ENCODE data around the gene SPOCK1.

The SPOCK1 gene

DNA sequence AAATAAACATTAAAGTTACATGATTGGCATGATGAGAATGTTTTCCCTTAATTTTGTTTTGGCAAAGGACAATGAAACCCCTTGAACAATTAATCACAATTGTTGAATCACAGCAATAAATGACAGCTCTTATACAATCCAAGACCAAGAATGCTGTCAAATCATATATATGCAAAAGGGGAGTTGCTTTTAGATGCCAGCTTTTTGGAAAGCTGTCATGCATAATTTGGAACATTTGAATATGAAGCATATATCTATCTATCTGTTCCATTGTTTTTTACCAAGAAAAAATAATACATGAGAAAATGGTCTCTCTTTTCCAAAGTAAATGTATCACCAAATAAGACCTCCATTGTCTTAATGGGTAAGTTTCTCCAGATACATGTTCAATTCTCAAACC lies 44.5 kb downstream of the SPOCK1 start:
- TF ChIP-seq, protein P1, sequence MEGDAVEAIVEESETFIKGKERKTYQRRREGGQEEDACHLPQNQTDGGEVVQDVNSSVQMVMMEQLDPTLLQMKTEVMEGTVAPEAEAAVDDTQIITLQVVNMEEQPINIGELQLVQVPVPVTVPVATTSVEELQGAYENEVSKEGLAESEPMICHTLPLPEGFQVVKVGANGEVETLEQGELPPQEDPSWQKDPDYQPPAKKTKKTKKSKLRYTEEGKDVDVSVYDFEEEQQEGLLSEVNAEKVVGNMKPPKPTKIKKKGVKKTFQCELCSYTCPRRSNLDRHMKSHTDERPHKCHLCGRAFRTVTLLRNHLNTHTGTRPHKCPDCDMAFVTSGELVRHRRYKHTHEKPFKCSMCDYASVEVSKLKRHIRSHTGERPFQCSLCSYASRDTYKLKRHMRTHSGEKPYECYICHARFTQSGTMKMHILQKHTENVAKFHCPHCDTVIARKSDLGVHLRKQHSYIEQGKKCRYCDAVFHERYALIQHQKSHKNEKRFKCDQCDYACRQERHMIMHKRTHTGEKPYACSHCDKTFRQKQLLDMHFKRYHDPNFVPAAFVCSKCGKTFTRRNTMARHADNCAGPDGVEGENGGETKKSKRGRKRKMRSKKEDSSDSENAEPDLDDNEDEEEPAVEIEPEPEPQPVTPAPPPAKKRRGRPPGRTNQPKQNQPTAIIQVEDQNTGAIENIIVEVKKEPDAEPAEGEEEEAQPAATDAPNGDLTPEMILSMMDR (IDR thresholded peaks at IDR 0.05) = no peak

DNA sequence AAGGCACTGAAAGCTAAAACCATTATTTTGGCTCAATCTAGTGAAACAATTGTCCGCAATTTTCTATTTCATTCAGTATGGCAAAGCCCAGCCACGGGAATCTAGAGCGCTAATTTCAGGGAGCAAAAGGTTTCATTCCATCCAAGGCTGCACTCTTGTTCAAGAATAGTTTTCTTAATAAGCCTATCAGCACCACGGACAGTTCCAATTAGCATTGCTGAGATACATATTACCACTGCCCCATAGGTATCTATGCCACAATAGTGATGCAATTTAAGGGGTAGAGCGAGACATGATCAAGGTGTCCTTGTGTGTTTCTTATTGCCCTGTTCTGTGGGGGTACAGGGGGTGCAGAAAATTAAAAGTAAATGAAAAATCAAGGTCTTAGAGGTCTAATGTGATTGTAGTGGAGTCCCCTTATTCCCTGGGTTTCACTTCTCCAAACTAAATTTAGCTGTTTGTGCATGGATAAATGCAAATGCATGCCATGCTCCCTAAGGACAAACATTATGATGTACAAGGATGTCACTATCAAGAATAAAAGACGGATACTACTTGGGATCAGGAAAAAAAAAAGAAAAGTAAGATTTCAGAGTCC lies 45.5 kb downstream of the SPOCK1 start:
- TF ChIP-seq, protein P1 (IDR thresholded peaks at IDR 0.05) = no peak

DNA sequence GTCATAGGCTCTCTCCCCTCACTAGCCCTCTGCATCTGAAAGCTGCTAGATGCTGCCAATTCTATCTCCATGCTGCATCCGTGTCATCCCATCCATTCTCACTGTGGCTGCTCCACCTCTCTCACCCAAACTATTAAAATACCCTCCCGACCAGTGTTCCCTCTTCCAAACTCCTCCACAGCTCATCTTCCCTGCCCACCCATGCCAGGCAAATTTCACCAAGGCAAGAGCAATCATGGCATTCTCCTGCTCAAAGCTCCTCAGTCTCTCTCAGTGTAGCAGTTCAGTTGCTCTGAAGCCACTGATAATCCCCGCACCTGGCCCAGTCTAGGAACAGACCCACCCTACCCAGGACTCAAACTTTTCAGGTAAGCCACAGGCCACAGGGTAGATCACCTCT lies 48.4 kb downstream of the SPOCK1 start:
- TF ChIP-seq, protein P1 (IDR thresholded peaks at IDR 0.05) = no peak

DNA sequence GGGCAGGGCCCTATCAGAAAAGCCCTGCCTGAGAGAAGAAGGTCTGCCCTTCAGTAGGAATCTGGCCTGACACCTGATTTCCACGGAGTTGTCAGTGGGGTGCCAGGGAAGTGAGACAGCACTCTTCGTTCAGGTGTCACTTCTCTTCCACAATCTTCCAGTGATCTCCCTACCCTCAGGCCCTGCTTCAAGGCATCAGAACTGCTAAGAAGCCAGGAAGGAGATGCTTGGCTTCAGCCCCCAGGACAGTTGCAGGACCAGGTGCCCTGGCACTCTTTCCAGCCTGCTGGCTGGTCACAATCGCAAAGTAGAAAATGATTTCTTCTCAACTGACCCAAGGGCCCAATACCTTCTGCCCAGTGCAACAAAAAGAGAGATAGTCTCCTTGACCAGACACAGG lies 50.3 kb downstream of the SPOCK1 start:
- TF ChIP-seq, protein P1 (IDR thresholded peaks at IDR 0.05) = no peak

DNA sequence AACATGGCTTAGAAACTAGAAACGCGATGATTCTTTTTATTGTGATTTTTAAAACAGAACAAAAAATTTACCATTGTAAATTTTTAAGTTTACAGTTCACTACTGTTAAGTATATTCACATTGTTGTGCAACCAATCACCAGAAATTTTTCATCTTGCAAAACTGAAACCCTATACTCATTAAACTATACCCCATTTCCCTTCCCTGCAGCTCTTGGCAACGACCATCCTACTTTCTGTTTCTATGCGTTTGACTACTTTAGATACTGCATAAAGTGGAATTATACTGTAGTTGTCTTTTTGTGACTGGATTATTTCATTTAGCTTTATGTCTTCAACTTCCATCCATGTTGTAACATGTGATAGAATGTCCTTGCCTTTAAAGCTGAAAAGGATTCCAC lies 52.5 kb downstream of the SPOCK1 start:
- TF ChIP-seq, protein P1 (IDR thresholded peaks at IDR 0.05) = no peak

DNA sequence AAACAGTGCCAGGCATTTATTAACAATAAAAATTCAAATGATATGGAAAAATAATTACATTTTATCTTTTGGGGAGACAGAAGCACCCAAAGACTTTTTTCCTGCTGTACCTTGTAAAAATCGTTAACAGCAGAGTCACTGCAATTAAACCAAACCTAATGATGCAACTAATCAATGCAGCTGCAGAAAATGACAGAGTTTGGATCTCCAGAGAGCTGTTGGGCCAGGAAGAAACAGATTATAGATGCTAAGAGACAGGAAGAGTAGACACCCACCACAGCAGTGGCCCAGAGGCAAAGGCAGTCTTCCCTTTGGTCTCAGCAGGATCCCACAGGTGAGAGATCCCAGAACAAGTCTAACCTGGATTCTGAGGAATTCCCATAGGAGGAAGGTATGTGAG lies 53.0 kb downstream of the SPOCK1 start:
- TF ChIP-seq, protein P1 (IDR thresholded peaks at IDR 0.05) = no peak

DNA sequence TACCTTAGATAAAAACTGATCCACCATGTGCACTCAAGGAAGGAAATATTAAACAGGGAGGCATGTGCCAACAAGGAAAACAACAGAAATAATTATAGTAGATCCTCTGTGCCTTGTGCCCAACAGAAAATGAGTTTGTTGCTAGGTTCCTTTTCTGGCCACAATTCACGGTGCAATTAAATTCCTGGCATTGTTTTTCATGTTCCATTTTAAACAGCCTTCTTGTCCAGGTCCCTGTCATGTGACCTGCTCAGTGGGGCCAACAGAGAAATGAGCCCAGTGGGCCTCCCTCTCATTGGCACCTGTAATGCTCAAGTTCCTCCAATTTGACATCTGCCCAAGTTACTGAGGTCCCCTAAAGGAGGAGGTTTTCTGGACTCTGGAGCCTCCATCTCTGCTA lies 56.5 kb downstream of the SPOCK1 start:
- TF ChIP-seq, protein P1 (IDR thresholded peaks at IDR 0.05) = no peak

DNA sequence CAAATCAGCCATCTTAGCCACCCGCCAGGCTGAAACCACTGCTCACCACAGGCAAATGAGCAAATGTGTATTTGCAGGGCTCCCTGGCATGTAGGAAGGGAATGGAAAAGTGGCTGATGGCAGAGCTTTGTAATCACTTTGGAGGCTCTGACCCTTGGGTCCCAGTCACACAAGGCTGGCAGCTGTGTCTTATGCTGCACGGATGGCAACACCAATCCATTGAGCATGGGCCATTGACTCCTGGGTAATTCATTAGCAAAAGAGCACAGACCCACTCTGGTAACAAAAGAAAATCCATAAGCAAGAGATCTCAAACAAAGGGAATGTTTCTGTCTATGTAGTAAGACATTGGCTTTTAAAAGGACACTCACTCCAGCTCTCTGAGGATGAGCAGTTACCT lies 57.6 kb downstream of the SPOCK1 start:
- TF ChIP-seq, protein P1 (IDR thresholded peaks at IDR 0.05) = no peak
